NT2/D1 (cell line): ENCODE data around the gene UBE3A.

Experiments used
- DNase-seq: peaks from one replicate; pipeline ENCODE4 v3.0.0-alpha.2; 2011; ENCODE audit warnings: low read depth, low spot score
- H3K27me3 ChIP-seq: 2 replicates; pipeline ENCODE4 v1.6.0; 2011; ENCODE audit warnings: mild to moderate bottlenecking; ENCODE audit not compliant: insufficient read length, insufficient read depth
- H3K36me3 ChIP-seq: 2 replicates; pipeline ENCODE4 v1.6.1; 2011; ENCODE audit warnings: mild to moderate bottlenecking, low read length, mixed read lengths; ENCODE audit not compliant: insufficient read depth, insufficient read length
- H3K4me1 ChIP-seq: 2 replicates; pipeline ENCODE4 v1.5.1; 2011; ENCODE audit not compliant: insufficient read depth, insufficient read length
- H3K4me3 ChIP-seq: 2 replicates; pipeline ENCODE4 v1.5.1; 2011; ENCODE audit warnings: low read depth; ENCODE audit not compliant: insufficient read length
- H3K9ac ChIP-seq: 2 replicates; pipeline ENCODE4 v1.6.0; 2011; ENCODE audit warnings: low read depth; ENCODE audit not compliant: insufficient read length
- H3K9me3 ChIP-seq: 2 replicates; pipeline ENCODE4 v1.5.1; 2011; ENCODE audit warnings: mild to moderate bottlenecking, low read length; ENCODE audit not compliant: insufficient read depth
- SUZ12 ChIP-seq: IDR thresholded peaks from 2 replicates; pipeline ENCODE4 v1.6.1; 2011; ENCODE audit not compliant: insufficient read length, insufficient read depth; ENCODE audit errors: extremely low read depth
- YY1 ChIP-seq: IDR thresholded peaks from 2 replicates; pipeline ENCODE4 v1.6.1; 2011; ENCODE audit not compliant: insufficient read length, insufficient read depth
- ZNF274 ChIP-seq: IDR thresholded peaks from 2 replicates; pipeline ENCODE4 v1.6.1; 2011; ENCODE audit warnings: mild to moderate bottlenecking, low read depth, low read length

UBE3A gene

DNA sequence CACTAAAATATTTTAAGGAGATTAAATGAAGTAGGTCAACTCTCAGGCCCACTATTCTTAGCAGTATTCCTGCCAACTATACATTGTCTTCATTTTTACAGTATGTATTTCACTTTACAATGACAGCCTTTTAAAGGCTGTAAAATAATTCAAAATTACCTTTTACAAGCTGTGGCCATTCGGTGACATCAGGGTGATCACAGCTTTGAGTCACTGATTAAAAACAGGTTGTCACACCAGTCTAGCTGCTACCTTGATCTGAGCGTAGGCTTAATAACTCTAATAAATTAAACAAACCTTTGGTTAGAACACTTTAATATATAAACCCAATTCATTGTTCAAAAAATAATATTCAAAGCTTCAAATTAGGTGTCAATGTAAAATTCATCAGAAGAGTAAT is 29.9 kb downstream of the UBE3A start:
- no peak overlapping the region for H3K9ac ChIP-seq
- H3K27me3 ChIP-seq, result no peaks in the 10 kb centered on the region
- no peaks in the 10 kb centered on the region for H3K4me1 ChIP-seq
- H3K9me3 ChIP-seq, result no peaks in the 10 kb centered on the region
- DNase-seq, result no peak
- TF ChIP-seq SUZ12, result no peak
- TF ChIP-seq YY1, result no peak
- TF ChIP-seq ZNF274, result no peak
- H3K36me3 ChIP-seq, result peaks cover 9% of the 10 kb centered on the region
- no peak overlapping the region for H3K4me3 ChIP-seq

DNA sequence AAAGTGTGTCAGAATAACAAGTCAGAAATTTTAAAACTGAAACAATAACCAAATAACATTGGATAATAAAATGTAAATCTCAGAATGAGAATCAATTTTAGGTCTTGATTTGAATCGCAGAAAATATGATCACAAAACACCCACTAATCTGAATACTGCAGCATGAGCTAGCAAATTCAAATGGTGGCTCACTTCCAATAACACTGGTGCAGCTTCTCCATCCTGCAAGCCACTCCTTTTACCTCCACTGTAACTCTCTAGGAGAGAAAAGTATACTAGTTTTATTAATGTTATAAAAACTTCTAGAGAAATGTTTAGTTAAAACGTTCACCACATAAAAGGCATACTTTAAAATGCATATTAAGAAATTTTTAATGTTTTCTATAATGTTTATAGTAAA is 30.4 kb downstream of the UBE3A start:
- H3K27me3 ChIP-seq, result no peaks in the 10 kb centered on the region
- H3K4me3 ChIP-seq, result no peak overlapping the region
- DNase-seq, result no peak
- no peaks in the 10 kb centered on the region for H3K4me1 ChIP-seq
- no peak overlapping the region for H3K9ac ChIP-seq
- peaks cover 11% of the 10 kb centered on the region for H3K36me3 ChIP-seq
- TF ChIP-seq ZNF274 (no peak), YY1 (no peak), SUZ12 (no peak)
- no peaks in the 10 kb centered on the region for H3K9me3 ChIP-seq

- H3K9me3 ChIP-seq, result no peaks in the 10 kb centered on the region
- no peak for DNase-seq
These were observed 30.9 kb downstream of the UBE3A start for GRCh38 chr15:25407950-25408349.

GRCh38 chr15:25406846-25407245 is 32.0 kb downstream of the UBE3A start:
- no peak for DNase-seq
- Histone ChIP-seq H3K27me3 (no peaks in the 10 kb centered on the region), H3K36me3 (peaks cover 27% of the 10 kb centered on the region), H3K4me1 (no peaks in the 10 kb centered on the region), H3K4me3 (no peak overlapping the region), H3K9ac (no peak overlapping the region), H3K9me3 (no peaks in the 10 kb centered on the region)
- TF ChIP-seq ZNF274 (no peak), SUZ12 (no peak), YY1 (no peak)

More at GRCh38 chr15:25407950-25408349, 30.9 kb downstream of the UBE3A start:
- Histone ChIP-seq H3K9ac (no peak overlapping the region), H3K36me3 (peaks cover 16% of the 10 kb centered on the region), H3K27me3 (no peaks in the 10 kb centered on the region), H3K4me1 (no peaks in the 10 kb centered on the region), H3K4me3 (no peak overlapping the region)
- no peak for TF ChIP-seq SUZ12
- TF ChIP-seq YY1, result no peak
- TF ChIP-seq ZNF274, result no peak

DNA sequence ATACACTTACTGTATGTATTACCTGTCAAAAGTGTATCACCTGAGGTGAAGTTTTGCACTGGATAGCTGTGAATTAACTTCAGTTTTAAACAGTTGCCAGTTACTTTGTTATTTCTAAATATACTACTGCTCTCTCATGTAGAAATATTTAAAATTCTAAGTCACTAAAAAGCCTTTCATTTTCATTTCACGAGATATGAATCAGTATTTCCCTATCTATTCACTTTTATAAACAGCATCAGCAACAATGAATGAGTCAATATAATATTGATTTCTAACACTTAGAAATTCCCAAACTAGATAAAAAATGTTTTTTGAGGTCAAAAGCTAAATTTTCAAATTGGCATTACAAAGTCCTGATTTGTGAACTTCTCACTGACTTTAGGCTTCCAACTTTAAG is 32.6 kb downstream of the UBE3A start:
- no peak overlapping the region for H3K4me3 ChIP-seq
- no peaks in the 10 kb centered on the region for H3K9me3 ChIP-seq
- H3K27me3 ChIP-seq, result no peaks in the 10 kb centered on the region
- no peak for DNase-seq
- peaks cover 27% of the 10 kb centered on the region for H3K36me3 ChIP-seq
- no peaks in the 10 kb centered on the region for H3K4me1 ChIP-seq
- TF ChIP-seq SUZ12 (no peak), YY1 (no peak)
- H3K9ac ChIP-seq, result no peak overlapping the region

DNA sequence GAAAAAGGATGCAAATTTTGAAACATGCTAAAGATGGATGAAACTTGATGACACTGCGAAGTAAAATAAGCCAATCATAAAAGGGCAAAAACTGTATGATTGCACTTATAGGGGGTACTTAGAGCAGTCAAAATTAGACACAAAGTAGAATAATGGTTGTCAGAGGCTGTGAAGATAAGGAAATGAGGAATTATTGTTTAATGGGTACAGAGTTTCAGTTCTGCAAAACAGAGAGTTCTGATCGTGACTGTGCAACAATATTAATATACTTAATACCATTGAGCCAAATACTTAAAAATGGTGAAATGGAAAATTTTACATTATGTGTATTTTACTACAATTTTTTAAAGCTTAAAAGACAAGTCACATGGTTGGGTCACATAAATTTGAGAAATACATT is 35.1 kb downstream of the UBE3A start:
- Histone ChIP-seq H3K27me3 (no peaks in the 10 kb centered on the region), H3K4me1 (no peaks in the 10 kb centered on the region), H3K9me3 (no peaks in the 10 kb centered on the region), H3K36me3 (peaks cover 27% of the 10 kb centered on the region), H3K4me3 (no peak overlapping the region), H3K9ac (no peak overlapping the region)
- no peak for DNase-seq
- TF ChIP-seq SUZ12, result no peak
- TF ChIP-seq YY1, result no peak
- no peak for TF ChIP-seq ZNF274

GRCh38 chr15:25402342-25402741 is 36.5 kb downstream of the UBE3A start:
- TF ChIP-seq ZNF274, result no peak
- TF ChIP-seq YY1, result no peak
- TF ChIP-seq SUZ12, result no peak
- Histone ChIP-seq H3K9ac (no peak overlapping the region), H3K9me3 (no peaks in the 10 kb centered on the region), H3K36me3 (peaks cover 27% of the 10 kb centered on the region), H3K4me1 (no peaks in the 10 kb centered on the region), H3K27me3 (no peaks in the 10 kb centered on the region), H3K4me3 (no peak overlapping the region)
- DNase-seq, result no peak

- Histone ChIP-seq H3K36me3 (peaks cover 29% of the 10 kb centered on the region), H3K4me1 (no peaks in the 10 kb centered on the region), H3K9me3 (no peaks in the 10 kb centered on the region), H3K4me3 (no peak overlapping the region), H3K27me3 (no peaks in the 10 kb centered on the region), H3K9ac (no peak overlapping the region)
- TF ChIP-seq YY1 (no peak), ZNF274 (no peak)
- no peak for DNase-seq
These were observed 37.3 kb downstream of the UBE3A start for GRCh38 chr15:25401501-25401900.

- no peaks in the 10 kb centered on the region for H3K27me3 ChIP-seq
- H3K4me3 ChIP-seq, result no peak overlapping the region
- peaks cover 23% of the 10 kb centered on the region for H3K36me3 ChIP-seq
- H3K9ac ChIP-seq, result no peak overlapping the region
- no peaks in the 10 kb centered on the region for H3K9me3 ChIP-seq
- no peaks in the 10 kb centered on the region for H3K4me1 ChIP-seq
- TF ChIP-seq YY1 (no peak), ZNF274 (no peak), SUZ12 (no peak)
- no peak for DNase-seq
These were observed 41.7 kb downstream of the UBE3A start for GRCh38 chr15:25397100-25397499.
